OCI-LY1 (cell line): Measurements from ENCODE around the gene VEPH1.

Experiments used
- H2AFZ ChIP-seq: fragments of 200-600 bp; sonication (generic), shearing (Covaris generic); 2 replicates; pipeline ENCODE4 v1.6.0; 2014; ENCODE audit warnings: antibody characterized with exemption, mild to moderate bottlenecking, low read length
- H3F3A ChIP-seq: fragments of 200-600 bp; sonication (generic), shearing (Covaris generic); 2 replicates; pipeline ENCODE4 v1.6.0; 2014; ENCODE audit warnings: mild to moderate bottlenecking, antibody characterized with exemption, low read length, moderate library complexity; ENCODE audit not compliant: insufficient read depth
- H3K27ac ChIP-seq: fragments of 200-600 bp; sonication (generic); 2 replicates; pipeline ENCODE4 v1.5.1; 2014; ENCODE audit warnings: low read length, mixed run types, mild to moderate bottlenecking, low read depth; ENCODE audit not compliant: poor library complexity, severe bottlenecking
- H3K27me3 ChIP-seq: fragments of 200-600 bp; sonication (generic); 2 replicates; pipeline ENCODE4 v1.6.0; 2014; ENCODE audit warnings: antibody characterized with exemption, mild to moderate bottlenecking, low read length, moderate library complexity; ENCODE audit not compliant: insufficient read depth
- H3K36me3 ChIP-seq: fragments of 200-600 bp; sonication (generic); 2 replicates; pipeline ENCODE4 v1.6.1; 2014; ENCODE audit warnings: mild to moderate bottlenecking, antibody characterized with exemption, low read length, moderate library complexity, mixed read lengths; ENCODE audit not compliant: insufficient read depth
- H3K4me1 ChIP-seq: fragments of 200-600 bp; sonication (generic); 2 replicates; pipeline ENCODE4 v1.5.1; 2014; ENCODE audit warnings: mild to moderate bottlenecking, low read length, moderate library complexity; ENCODE audit not compliant: insufficient read depth, severe bottlenecking
- H3K4me2 ChIP-seq: fragments of 200-600 bp; sonication (generic), shearing (Covaris generic); 2 replicates; pipeline ENCODE4 v1.6.1; 2014; ENCODE audit warnings: low read length
- H3K4me3 ChIP-seq: fragments of 200-600 bp; sonication (generic); 2 replicates; pipeline ENCODE4 v1.5.1; 2014; ENCODE audit warnings: low read length, low read depth, mild to moderate bottlenecking, mixed read lengths; ENCODE audit not compliant: poor library complexity, severe bottlenecking
- H3K79me2 ChIP-seq: fragments of 200-600 bp; shearing (Covaris generic); 2 replicates; pipeline ENCODE4 v1.6.1; 2016; ENCODE audit warnings: mixed run types, low read length, mixed read lengths; ENCODE audit not compliant: insufficient read depth
- H3K9ac ChIP-seq: fragments of 200-600 bp; sonication (generic), shearing (Covaris generic); 2 replicates; pipeline ENCODE4 v1.6.1; 2014; ENCODE audit warnings: mild to moderate bottlenecking, low read length, mixed read lengths
- H3K9me2 ChIP-seq: fragments of 200-600 bp; sonication (generic), shearing (Covaris generic); 2 replicates; pipeline ENCODE4 v1.6.1; 2014; ENCODE audit warnings: low read depth, mild to moderate bottlenecking, low read length, mixed read lengths
- H3K9me3 ChIP-seq: fragments of 200-600 bp; shearing (Covaris generic); 2 replicates; pipeline ENCODE4 v1.6.1; 2014; ENCODE audit warnings: low read length, mixed read lengths
- H4K20me1 ChIP-seq: fragments of 200-600 bp; sonication (generic), shearing (Covaris generic); 2 replicates; pipeline ENCODE4 v1.6.0; 2016; ENCODE audit warnings: mild to moderate bottlenecking, low read length; ENCODE audit not compliant: insufficient read depth
- EZH2 ChIP-seq: fragments of 200-600 bp; sonication (generic), shearing (Covaris generic); IDR thresholded peaks from 2 replicates; pipeline ENCODE4 v1.8.0; 2017; ENCODE audit warnings: borderline replicate concordance, mixed run types, mild to moderate bottlenecking, antibody characterized with exemption, low read length, moderate library complexity, mixed read lengths
- TF ChIP-seq, protein P1 (sequence below): fragments of 200-600 bp; sonication (generic), shearing (Covaris generic); IDR thresholded peaks from 2 replicates; pipeline ENCODE4 v1.5.1; 2017; ENCODE audit warnings: mild to moderate bottlenecking, antibody characterized with exemption, low read length, moderate library complexity, mixed read lengths

VEPH1 gene

DNA sequence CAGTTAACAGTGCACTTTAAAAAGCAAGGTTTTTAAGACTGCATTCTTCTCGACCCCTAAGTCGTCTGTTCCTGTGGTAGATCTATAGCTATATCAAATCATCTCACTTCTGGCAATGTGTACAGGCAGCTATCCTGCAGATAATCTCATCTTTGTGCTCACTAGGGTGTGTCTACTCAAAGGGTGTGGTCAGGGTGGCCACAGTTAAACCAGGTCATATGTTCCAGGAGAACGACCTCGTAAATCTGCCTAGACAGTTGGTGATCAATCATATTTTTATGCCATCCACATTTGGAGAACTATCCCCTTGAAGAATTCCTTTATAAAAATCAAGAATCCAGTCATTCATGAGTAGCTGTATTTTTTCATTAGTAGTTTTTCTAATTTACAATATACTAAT lies 3.0 kb downstream of the VEPH1 start:
- H3F3A ChIP-seq: no peaks in the 10 kb centered on the region
- no peaks in the 10 kb centered on the region for H3K9me2 ChIP-seq
- H3K9me3 ChIP-seq: no peaks in the 10 kb centered on the region
- no peak overlapping the region for H3K4me3 ChIP-seq
- no peaks in the 10 kb centered on the region for H3K4me1 ChIP-seq
- H3K27me3 ChIP-seq: 0 out of 2 replicates have a peak, but pooled peaks cover 4% of the 10 kb centered on the region
- no peaks in the 10 kb centered on the region for H3K36me3 ChIP-seq
- H4K20me1 ChIP-seq: no peaks in the 10 kb centered on the region
- H3K9ac ChIP-seq: no peak overlapping the region
- TF ChIP-seq EZH2: no peak
- TF ChIP-seq, protein P1, sequence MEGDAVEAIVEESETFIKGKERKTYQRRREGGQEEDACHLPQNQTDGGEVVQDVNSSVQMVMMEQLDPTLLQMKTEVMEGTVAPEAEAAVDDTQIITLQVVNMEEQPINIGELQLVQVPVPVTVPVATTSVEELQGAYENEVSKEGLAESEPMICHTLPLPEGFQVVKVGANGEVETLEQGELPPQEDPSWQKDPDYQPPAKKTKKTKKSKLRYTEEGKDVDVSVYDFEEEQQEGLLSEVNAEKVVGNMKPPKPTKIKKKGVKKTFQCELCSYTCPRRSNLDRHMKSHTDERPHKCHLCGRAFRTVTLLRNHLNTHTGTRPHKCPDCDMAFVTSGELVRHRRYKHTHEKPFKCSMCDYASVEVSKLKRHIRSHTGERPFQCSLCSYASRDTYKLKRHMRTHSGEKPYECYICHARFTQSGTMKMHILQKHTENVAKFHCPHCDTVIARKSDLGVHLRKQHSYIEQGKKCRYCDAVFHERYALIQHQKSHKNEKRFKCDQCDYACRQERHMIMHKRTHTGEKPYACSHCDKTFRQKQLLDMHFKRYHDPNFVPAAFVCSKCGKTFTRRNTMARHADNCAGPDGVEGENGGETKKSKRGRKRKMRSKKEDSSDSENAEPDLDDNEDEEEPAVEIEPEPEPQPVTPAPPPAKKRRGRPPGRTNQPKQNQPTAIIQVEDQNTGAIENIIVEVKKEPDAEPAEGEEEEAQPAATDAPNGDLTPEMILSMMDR: no peak
- no peaks in the 10 kb centered on the region for H3K79me2 ChIP-seq
- H2AFZ ChIP-seq: no peak overlapping the region
- no peak overlapping the region for H3K27ac ChIP-seq
- no peak overlapping the region for H3K4me2 ChIP-seq

GRCh38 chr3:157499342-157499963 lies 3.8 kb downstream of the VEPH1 start:
- no peaks in the 10 kb centered on the region for H3K9me3 ChIP-seq
- H3K4me2 ChIP-seq: no peak overlapping the region
- H3K27ac ChIP-seq: no peak overlapping the region
- H2AFZ ChIP-seq: no peak overlapping the region
- H3F3A ChIP-seq: no peaks in the 10 kb centered on the region
- H3K4me1 ChIP-seq: no peaks in the 10 kb centered on the region
- TF ChIP-seq, protein P1: no peak
- TF ChIP-seq EZH2: no peak
- H3K9me2 ChIP-seq: no peaks in the 10 kb centered on the region
- H4K20me1 ChIP-seq: no peaks in the 10 kb centered on the region
- H3K79me2 ChIP-seq: no peaks in the 10 kb centered on the region
- H3K36me3 ChIP-seq: no peaks in the 10 kb centered on the region
- 0 out of 2 replicates have a peak, but pooled peaks cover 4% of the 10 kb centered on the region for H3K27me3 ChIP-seq
- no peak overlapping the region for H3K4me3 ChIP-seq
- H3K9ac ChIP-seq: no peak overlapping the region

- H3K4me1 ChIP-seq: no peaks in the 10 kb centered on the region
These were observed 4.8 kb downstream of the VEPH1 start for GRCh38 chr3:157498371-157498770.

More at GRCh38 chr3:157498371-157498770, 4.8 kb downstream of the VEPH1 start:
- Histone ChIP-seq H3K9me3 (no peaks in the 10 kb centered on the region), H3K36me3 (no peaks in the 10 kb centered on the region), H3K27ac (no peak overlapping the region), H3K4me2 (no peak overlapping the region), H2AFZ (no peak overlapping the region), H3K9me2 (no peaks in the 10 kb centered on the region), H3K27me3 (0 out of 2 replicates have a peak, but pooled peaks cover 4% of the 10 kb centered on the region), H4K20me1 (no peaks in the 10 kb centered on the region), H3K9ac (no peak overlapping the region), H3K4me3 (no peak overlapping the region), H3K79me2 (no peaks in the 10 kb centered on the region), H3F3A (no peaks in the 10 kb centered on the region)
- TF ChIP-seq, protein P1: no peak
- TF ChIP-seq EZH2: no peak
